Common myeloid progenitor, CD34-positive (primary cell): ENCODE results near the gene LSM10.

Experiments used
- CTCF ChIA-PET: fragments of 350-600 bp; sonication (Branson Sonifier 250); formaldehyde crosslinking; loops from one replicate; lab custom pipeline; 2021; ENCODE audit warnings: antibody characterized with exemption; lab: Charles Lee
- POLR2A ChIA-PET: fragments of 350-600 bp; sonication (Branson Sonifier 250); formaldehyde crosslinking; loops from one replicate; lab custom pipeline; 2021; ENCODE audit warnings: antibody characterized with exemption; lab: Charles Lee
- DNase-seq, 3 donors: peaks; one replicate each; pipeline versions ENCODE4 v3.0.0 to v3.0.0-alpha.2; 2013
- H3K27ac ChIP-seq, 2 experiments: 1 replicate in 1 of 2; 2 replicates in 1 of 2; pipeline ENCODE4 v1.7.0; 2013; ENCODE audit warnings: inconsistent platforms in 2 of 2, low read length in 2 of 2, mild to moderate bottlenecking in 2 of 2, low read depth in 1 of 2, moderate library complexity in 1 of 2; ENCODE audit not compliant: severe bottlenecking in 2 of 2, insufficient read depth in 1 of 2, poor library complexity in 1 of 2
- H3K27me3 ChIP-seq, 5 experiments: replicated peaks in 2 of 5; 1 replicate in 3 of 5; 2 replicates in 2 of 5; pipeline versions ENCODE4 v1.6.1 to v1.7.0; 2013; ENCODE audit warnings: low read length in 4 of 5, mild to moderate bottlenecking in 2 of 5, moderate library complexity in 2 of 5, inconsistent platforms in 1 of 5; ENCODE audit not compliant: insufficient read depth in 5 of 5, control insufficient read depth in 4 of 5
- H3K36me3 ChIP-seq, 4 experiments: 1 replicate in 2 of 4; 2 replicates in 2 of 4; pipeline versions ENCODE4 v1.6.1 to v1.7.0; 2013; ENCODE audit warnings: low read length in 3 of 4, control low read depth in 1 of 4, mild to moderate bottlenecking in 1 of 4; ENCODE audit not compliant: control insufficient read depth in 4 of 4, insufficient read depth in 4 of 4
- H3K4me1 ChIP-seq, 4 experiments: 1 replicate in 3 of 4; 2 replicates in 1 of 4; pipeline versions ENCODE4 v1.6.1 to v1.7.1; 2013; ENCODE audit warnings: low read length in 3 of 4, mild to moderate bottlenecking in 3 of 4, control low read depth in 1 of 4, inconsistent platforms in 1 of 4, moderate library complexity in 1 of 4; ENCODE audit not compliant: control insufficient read depth in 4 of 4, insufficient read depth in 4 of 4; ENCODE audit errors: control extremely low read depth in 1 of 4
- H3K4me3 ChIP-seq, 7 experiments: 1 replicate in 4 of 7; 2 replicates in 3 of 7; pipeline versions ENCODE4 v1.5.1 to v1.7.0; 2013; ENCODE audit warnings: mild to moderate bottlenecking in 7 of 7, low read length in 6 of 7, moderate library complexity in 6 of 7, inconsistent platforms in 2 of 7, low read depth in 2 of 7, control low read depth in 1 of 7; ENCODE audit not compliant: insufficient read depth in 4 of 7, control insufficient read depth in 1 of 7; ENCODE audit errors: extremely low read depth in 1 of 7
- H3K9me3 ChIP-seq, 5 experiments: 1 replicate in 4 of 5; 2 replicates in 1 of 5; pipeline versions ENCODE4 v1.6.1 to v1.7.1; 2013; ENCODE audit warnings: low read length in 4 of 5, mild to moderate bottlenecking in 2 of 5, inconsistent platforms in 1 of 5, low read depth in 1 of 5, moderate library complexity in 1 of 5; ENCODE audit not compliant: control insufficient read depth in 4 of 5, insufficient read depth in 2 of 5; ENCODE audit errors: control extremely low read depth in 1 of 5
- whole genome bisulfite sequencing: methylation state at CpG from one replicate; pipeline ENCODE4 v1.1.5; 2013; ENCODE audit not compliant: insufficient coverage; 5-methylcytosine and 5-hydroxymethylcytosine counted together

Gene LSM10

GRCh38 chr1:36345353-36345752 lies 52.4 kb downstream of the LSM10 start:
- no peaks in the 10 kb centered on the region for H3K9me3 ChIP-seq
- no peak overlapping the region for H3K4me3 ChIP-seq
- H3K27me3 ChIP-seq, result no peaks in the 10 kb centered on the region
- CTCF ChIA-PET, result interaction anchor here (0.8 to 8.9 kb wide), 7 partner anchors 8 to 79 kb away, joined by 3 to 86 read pairs (median 4); no protein-coding TSS in a partner anchor
- H3K4me1 ChIP-seq, result peaks cover 0 to 16% (median 14%) of the 10 kb centered on the region in 4 experiments
- over 99% methylated on average over 7 of the region's 7 CpGs for WGBS
- DNase-seq, result no peak
- H3K36me3 ChIP-seq, result peaks cover 21 to 87% (median 49%) of the 10 kb centered on the region in 4 experiments
- POLR2A ChIA-PET, result no interaction called here
- no peak overlapping the region for H3K27ac ChIP-seq

DNA sequence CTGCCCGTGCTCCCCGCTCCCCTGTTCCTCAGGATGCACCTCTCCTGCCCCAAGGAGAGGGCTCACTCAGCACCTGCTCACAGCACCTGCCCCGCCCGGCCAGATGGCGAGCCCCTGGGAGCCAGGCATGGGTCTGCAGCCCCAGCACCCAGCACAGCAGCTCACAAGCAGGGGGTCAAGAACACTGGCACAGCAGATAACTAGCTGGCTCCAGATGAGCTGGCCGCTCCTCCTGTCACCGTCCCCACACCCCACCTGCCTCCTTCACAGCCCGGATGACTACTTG lies 53.4 kb downstream of the LSM10 start:
- H3K27me3 ChIP-seq, result no peaks in the 10 kb centered on the region
- CTCF ChIA-PET, result interaction anchor here (4.5 to 8.9 kb wide), 3 partner anchors 8 to 80 kb away, joined by 37 to 86 read pairs (median 72); no protein-coding TSS in a partner anchor
- POLR2A ChIA-PET, result no interaction called here
- H3K27ac ChIP-seq, result no peak overlapping the region
- peaks cover 0 to 11% (median 4%) of the 10 kb centered on the region in 4 experiments for H3K4me1 ChIP-seq
- H3K36me3 ChIP-seq, result peaks cover 21 to 82% (median 52%) of the 10 kb centered on the region in 4 experiments
- H3K9me3 ChIP-seq, result no peaks in the 10 kb centered on the region
- no peak overlapping the region for H3K4me3 ChIP-seq
- 95% methylated on average over 6 of the region's 8 CpGs for WGBS
- no peak for DNase-seq

GRCh38 chr1:36343651-36344394 lies 53.9 kb downstream of the LSM10 start:
- H3K36me3 ChIP-seq, result peaks cover 21 to 80% (median 50%) of the 10 kb centered on the region in 4 experiments

More at GRCh38 chr1:36343651-36344394, 53.9 kb downstream of the LSM10 start:
- Histone ChIP-seq H3K9me3 (no peaks in the 10 kb centered on the region), H3K4me3 (no peak overlapping the region), H3K27ac (no peak overlapping the region), H3K4me1 (peaks cover 0 to 14% (median 6%) of the 10 kb centered on the region in 4 experiments), H3K27me3 (no peaks in the 10 kb centered on the region)
- 98% methylated on average over 21 of the region's 24 CpGs for whole genome bisulfite sequencing
- ChIA-PET POLR2A (no interaction called here), CTCF (interaction anchor here (0.7 to 8.9 kb wide), 14 partner anchors 8 to 156 kb away, joined by 3 to 86 read pairs (median 10); partner anchors contain the start of genes LSM10 and STK40)
- DNase-seq, result no peak
